ENCODE results near the gene SLC35C1. TPM values are rescaled to one million over a fixed set of nuclear protein-coding genes. Genes with fewer than 3 reads are reported as not detected.
A peak's percentile ranks its signal among the peaks of the same experiment; 100 is the strongest.

SLC35C1 gene
- total and polyA plus RNA-seq, 3 experiments from 2014 or later, result 17.7 to 22.4 (median 18.1) TPM

GRCh38 chr11:45768486-45768885, 36.5 kb upstream of the SLC35C1 start:
- H3K27ac Mint-ChIP-seq, result no peak overlapping the region
- Histone ChIP-seq H3K36me3 (ENCODE audit: insufficient read depth, low read length) (no peaks in the 10 kb centered on the region), H3K4me1 (ENCODE audit: insufficient read depth, low read length) (peaks cover 8% of the 10 kb centered on the region), H3K27me3 (ENCODE audit: insufficient read depth, low read length, poor library complexity, severe bottlenecking) (peaks cover 9% of the 10 kb centered on the region), H3K27ac (ENCODE audit: low read depth, low read length) (no peak overlapping the region), H3K9me3 (ENCODE audit: low read length) (no peaks in the 10 kb centered on the region), H3K4me3 (ENCODE audit: low read length) (no peak overlapping the region)
- ChIA-PET POLR2A (interaction anchor here (0.5 kb wide), 1 partner anchor 1894 kb away, joined by 3 read pairs; no protein-coding TSS in a partner anchor), CTCF (no interaction called here)
- H3K36me3 Mint-ChIP-seq, result no peaks in the 10 kb centered on the region
- H3K27me3 Mint-ChIP-seq, result peaks cover 6 to 32% of the 10 kb centered on the region in 2 donors
- DNase-seq, result no peak
- H3K9me3 Mint-ChIP-seq, result no peaks in the 10 kb centered on the region
- peaks cover 17 to 27% (median 26%) of the 10 kb centered on the region in 3 donors for H3K4me1 Mint-ChIP-seq
- H3K4me3 Mint-ChIP-seq, result no peak overlapping the region

DNA sequence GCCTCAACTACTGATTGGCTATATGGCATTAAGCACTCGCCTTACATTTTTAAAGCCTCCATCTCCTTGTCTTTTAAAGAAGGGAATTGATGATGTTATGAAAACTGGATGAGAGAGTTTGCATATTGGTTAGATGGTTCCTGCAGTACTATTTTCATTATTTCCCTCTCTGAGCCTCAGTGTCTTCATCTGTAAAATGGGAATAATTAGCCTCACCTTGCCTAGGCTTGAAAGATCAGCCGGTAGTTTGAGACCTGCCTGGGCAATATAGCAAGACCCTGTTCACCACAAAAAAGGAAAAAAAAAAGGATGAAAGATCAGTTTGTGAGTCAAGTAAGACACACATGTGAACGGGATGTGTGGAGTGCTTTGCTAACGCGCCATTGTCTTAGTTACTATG, 35.0 kb upstream of the SLC35C1 start:
- Mint-ChIP-seq H3K4me3 (peak overlapping the region in 6 of 7 donors; percentile 14 to 99 (median 30)), H3K27me3 (peaks cover 4 to 19% of the 10 kb centered on the region in 2 donors)
- DNase-seq, result no peak

GRCh38 chr11:45771193-45771565, 33.8 kb upstream of the SLC35C1 start:
- Mint-ChIP-seq H3K4me1 (peaks cover 17 to 27% (median 26%) of the 10 kb centered on the region in 3 donors), H3K27ac (peak overlapping the region; percentile 65 to 98 (median 82)), H3K9me3 (no peaks in the 10 kb centered on the region), H3K27me3 (peaks cover 4 to 7% of the 10 kb centered on the region in 2 donors), H3K4me3 (peak overlapping the region; percentile 86 to 99 (median 92)), H3K36me3 (no peaks in the 10 kb centered on the region)
- no peaks in the 10 kb centered on the region for H3K9me3 ChIP-seq (ENCODE audit: low read length)
- no peaks in the 10 kb centered on the region for H3K36me3 ChIP-seq (ENCODE audit: insufficient read depth, low read length)
- peak overlapping the region; percentile 91 for H3K4me3 ChIP-seq (ENCODE audit: low read length)
- peak overlapping the region; percentile 18 for H3K27ac ChIP-seq (ENCODE audit: low read depth, low read length)
- H3K4me1 ChIP-seq (ENCODE audit: insufficient read depth, low read length), result peaks cover 8% of the 10 kb centered on the region
- ChIA-PET CTCF (interaction anchor here (0.7 to 3.0 kb wide), 34 partner anchors 9 to 1165 kb away, joined by 3 to 17 read pairs (median 4); partner anchors contain the start of genes CSTPP1 and SLC35C1), POLR2A (interaction anchor here (0.6 kb wide), 1 partner anchor 34 kb away, joined by 3 read pairs; the partner anchor contains the start of gene SLC35C1)
- DNase-seq, result peak; percentile 57 to 79 (median 59)
- peaks cover 9% of the 10 kb centered on the region for H3K27me3 ChIP-seq (ENCODE audit: insufficient read depth, low read length, poor library complexity, severe bottlenecking)

More for the DNA sequence above, 35.0 kb upstream of the SLC35C1 start:
- no peaks in the 10 kb centered on the region for H3K9me3 Mint-ChIP-seq
- no peak overlapping the region for H3K27ac Mint-ChIP-seq
- peaks cover 17 to 27% (median 26%) of the 10 kb centered on the region in 3 donors for H3K4me1 Mint-ChIP-seq
- no peak overlapping the region for H3K4me3 ChIP-seq (ENCODE audit: low read length)
- no peaks in the 10 kb centered on the region for H3K36me3 Mint-ChIP-seq
- no peaks in the 10 kb centered on the region for H3K9me3 ChIP-seq (ENCODE audit: low read length)
- ChIA-PET CTCF (interaction anchor here (1.2 to 3.0 kb wide), 2 partner anchors 30 to 34 kb away, joined by 3 to 14 read pairs; partner anchors contain the start of gene SLC35C1), POLR2A (no interaction called here)
- H3K36me3 ChIP-seq (ENCODE audit: insufficient read depth, low read length), result no peaks in the 10 kb centered on the region
- no peak overlapping the region for H3K27ac ChIP-seq (ENCODE audit: low read depth, low read length)
- peaks cover 8% of the 10 kb centered on the region for H3K4me1 ChIP-seq (ENCODE audit: insufficient read depth, low read length)
- H3K27me3 ChIP-seq (ENCODE audit: insufficient read depth, low read length, poor library complexity, severe bottlenecking), result peaks cover 9% of the 10 kb centered on the region

DNA sequence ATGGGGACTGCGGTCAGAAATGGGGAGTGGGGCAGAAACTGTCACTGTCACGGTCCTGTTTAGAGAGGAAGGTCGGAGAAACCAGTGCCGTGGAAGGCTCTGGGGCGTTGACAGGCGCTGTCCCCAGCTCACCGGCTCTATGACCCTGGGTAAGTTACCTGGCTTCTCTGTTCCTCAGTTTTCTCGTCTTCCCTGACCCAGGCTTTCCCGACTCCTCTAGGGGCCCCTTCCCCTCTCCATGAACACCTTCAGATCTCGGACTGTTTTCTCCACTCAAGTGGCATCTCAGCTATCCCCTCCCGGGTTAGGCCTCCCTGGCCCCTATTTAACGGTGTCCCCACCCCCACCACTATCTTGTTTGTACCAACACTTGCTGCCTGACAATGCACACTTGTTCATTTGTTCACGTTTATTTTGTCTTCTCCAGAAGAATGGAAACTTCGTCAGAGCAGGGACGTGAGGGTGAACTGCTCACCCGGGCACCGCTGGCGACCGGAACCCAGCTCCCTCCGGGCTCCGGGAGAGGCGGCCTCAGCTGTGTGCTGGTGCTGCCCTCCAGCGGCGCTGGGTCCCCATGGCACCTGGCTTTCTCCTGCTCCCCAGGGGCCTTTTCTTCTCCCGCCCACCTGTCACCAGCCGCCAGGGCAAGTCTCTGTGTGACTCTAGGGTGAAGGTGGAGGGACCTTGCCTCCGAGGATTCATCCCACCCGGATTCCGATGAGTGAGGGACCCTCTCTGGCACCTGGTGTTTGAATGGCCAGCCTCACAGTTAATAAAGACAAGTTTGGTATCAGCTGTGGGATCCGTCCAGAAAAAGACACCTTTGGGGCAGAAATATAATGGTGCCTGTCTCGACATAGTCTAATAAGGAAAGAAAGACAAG, 33.1 kb upstream of the SLC35C1 start:
- ChIA-PET POLR2A (interaction anchor here (1.0 kb wide), 2 partner anchors 32 to 75 kb away, joined by 3 to 4 read pairs; no protein-coding TSS in a partner anchor), CTCF (interaction anchor here (0.6 to 3.0 kb wide), 37 partner anchors 9 to 1453 kb away, joined by 3 to 17 read pairs (median 4); partner anchors contain the start of genes CSTPP1 and SLC35C1)
- Histone ChIP-seq H3K4me3 (ENCODE audit: low read length) (peak overlapping the region; percentile 91), H3K4me1 (ENCODE audit: insufficient read depth, low read length) (peaks cover 8% of the 10 kb centered on the region), H3K27ac (ENCODE audit: low read depth, low read length) (peak overlapping the region; percentile 18), H3K9me3 (ENCODE audit: low read length) (no peaks in the 10 kb centered on the region), H3K36me3 (ENCODE audit: insufficient read depth, low read length) (no peaks in the 10 kb centered on the region), H3K27me3 (ENCODE audit: insufficient read depth, low read length, poor library complexity, severe bottlenecking) (peaks cover 5% of the 10 kb centered on the region)
- H3K36me3 Mint-ChIP-seq, result no peaks in the 10 kb centered on the region
- no peaks in the 10 kb centered on the region for H3K9me3 Mint-ChIP-seq
- H3K4me1 Mint-ChIP-seq, result peaks cover 17 to 27% (median 26%) of the 10 kb centered on the region in 3 donors
- peak; percentile 67 to 82 (median 75) for DNase-seq
- peak overlapping the region; percentile 65 to 98 (median 86) for H3K27ac Mint-ChIP-seq
- peak overlapping the region; percentile 86 to 99 (median 92) for H3K4me3 Mint-ChIP-seq
- H3K27me3 Mint-ChIP-seq, result peaks cover 2 to 4% of the 10 kb centered on the region in 2 donors

GRCh38 chr11:45772449-45772774, 32.5 kb upstream of the SLC35C1 start:
- peaks cover 4% of the 10 kb centered on the region for H3K27me3 ChIP-seq (ENCODE audit: insufficient read depth, low read length, poor library complexity, severe bottlenecking)
- H3K4me3 Mint-ChIP-seq, result peak overlapping the region; percentile 86 to 99 (median 92)
- peaks cover 0 to 4% of the 10 kb centered on the region in 2 donors for H3K27me3 Mint-ChIP-seq
- no peaks in the 10 kb centered on the region for H3K9me3 ChIP-seq (ENCODE audit: low read length)
- ChIA-PET CTCF (interaction anchor here (0.6 to 3.0 kb wide), 19 partner anchors 10 to 1453 kb away, joined by 3 to 17 read pairs (median 8); partner anchors contain the start of gene SLC35C1), POLR2A (interaction anchor here (1.0 kb wide), 2 partner anchors 32 to 74 kb away, joined by 3 to 4 read pairs; no protein-coding TSS in a partner anchor)
- peak overlapping the region; percentile 91 for H3K4me3 ChIP-seq (ENCODE audit: low read length)
- no peaks in the 10 kb centered on the region for H3K9me3 Mint-ChIP-seq
- peak overlapping the region in 7 of 8 donors; percentile 60 to 98 (median 87) for H3K27ac Mint-ChIP-seq
- H3K27ac ChIP-seq (ENCODE audit: low read depth, low read length), result no peak overlapping the region
- H3K4me1 Mint-ChIP-seq, result peaks cover 17 to 27% (median 26%) of the 10 kb centered on the region in 3 donors
- peaks cover 8% of the 10 kb centered on the region for H3K4me1 ChIP-seq (ENCODE audit: insufficient read depth, low read length)
- no peaks in the 10 kb centered on the region for H3K36me3 ChIP-seq (ENCODE audit: insufficient read depth, low read length)
- H3K36me3 Mint-ChIP-seq, result no peaks in the 10 kb centered on the region
- DNase-seq, result no peak

GRCh38 chr11:45772986-45773785, 31.8 kb upstream of the SLC35C1 start:
- Histone ChIP-seq H3K9me3 (ENCODE audit: low read length) (no peaks in the 10 kb centered on the region), H3K27me3 (ENCODE audit: insufficient read depth, low read length, poor library complexity, severe bottlenecking) (no peaks in the 10 kb centered on the region), H3K36me3 (ENCODE audit: insufficient read depth, low read length) (no peaks in the 10 kb centered on the region), H3K27ac (ENCODE audit: low read depth, low read length) (no peak overlapping the region), H3K4me3 (ENCODE audit: low read length) (no peak overlapping the region), H3K4me1 (ENCODE audit: insufficient read depth, low read length) (peaks cover 8% of the 10 kb centered on the region)
- ChIA-PET POLR2A (no interaction called here), CTCF (interaction anchor here (0.6 to 3.0 kb wide), 4 partner anchors 9 to 1281 kb away, joined by 3 to 14 read pairs (median 4); no protein-coding TSS in a partner anchor)
- Mint-ChIP-seq H3K27ac (peak overlapping the region in 2 of 8 donors; percentile 30 to 60), H3K4me3 (peak overlapping the region; percentile 8 to 99 (median 92)), H3K36me3 (no peaks in the 10 kb centered on the region), H3K27me3 (peaks cover 0 to 4% of the 10 kb centered on the region in 2 donors), H3K4me1 (peaks cover 17 to 27% (median 26%) of the 10 kb centered on the region in 3 donors), H3K9me3 (no peaks in the 10 kb centered on the region)
- DNase-seq, result no peak

GRCh38 chr11:45773786-45774655, 30.9 kb upstream of the SLC35C1 start:
- Histone ChIP-seq H3K9me3 (ENCODE audit: low read length) (no peaks in the 10 kb centered on the region), H3K36me3 (ENCODE audit: insufficient read depth, low read length) (no peaks in the 10 kb centered on the region), H3K27ac (ENCODE audit: low read depth, low read length) (no peak overlapping the region), H3K27me3 (ENCODE audit: insufficient read depth, low read length, poor library complexity, severe bottlenecking) (no peaks in the 10 kb centered on the region), H3K4me3 (ENCODE audit: low read length) (no peak overlapping the region), H3K4me1 (ENCODE audit: insufficient read depth, low read length) (peaks cover 8% of the 10 kb centered on the region)
- Mint-ChIP-seq H3K4me3 (peak overlapping the region in 1 of 7 donors; percentile 52), H3K4me1 (peaks cover 17 to 27% (median 26%) of the 10 kb centered on the region in 3 donors), H3K27ac (peak overlapping the region in 1 of 8 donors; percentile 14), H3K36me3 (no peaks in the 10 kb centered on the region), H3K9me3 (no peaks in the 10 kb centered on the region), H3K27me3 (peaks cover 0 to 3% of the 10 kb centered on the region in 2 donors)
- no peak for DNase-seq
- ChIA-PET CTCF (interaction anchor here (1.2 kb wide), 1 partner anchor 30 kb away, joined by 4 read pairs; no protein-coding TSS in a partner anchor), POLR2A (no interaction called here)

Measured in CD8-positive, alpha-beta memory T cell (primary cell).